Naive B cell (primary cell): ENCODE results near the gene TSPAN14. TPM values are rescaled to one million over a fixed set of nuclear protein-coding genes. Genes with fewer than 3 reads are reported as not detected.

ENCODE experiments used
- ATAC-seq, 2 donors: fragments of 150-1000 bp; cut with Tn5 transposase; 2 replicates each; pipeline ENCODE4 v1.10.0; 2021; ENCODE audit warnings: low read depth in 2 of 2, mild to moderate bottlenecking in 2 of 2, moderate library complexity in 2 of 2
- DNase-seq: peaks from one replicate; pipeline ENCODE4 v3.0.0; 2022
- H3K27ac Mint-ChIP-seq, 6 donors: one replicate each; pipeline ENCODE4 v1.8.0; 2020 to 2022; ENCODE audit warnings: mild to moderate bottlenecking in 6 of 6, mixed read lengths in 6 of 6, moderate library complexity in 5 of 6, inconsistent platforms in 2 of 6
- H3K27me3 Mint-ChIP-seq, 3 donors: one replicate each; pipeline ENCODE4 v1.8.0; 2021 to 2022; ENCODE audit warnings: mixed read lengths in 3 of 3, mild to moderate bottlenecking in 1 of 3
- H3K36me3 Mint-ChIP-seq, 2 donors: one replicate each; pipeline ENCODE4 v1.8.0; 2020 to 2022; ENCODE audit warnings: mixed read lengths in 2 of 2, inconsistent platforms in 1 of 2, mild to moderate bottlenecking in 1 of 2
- H3K4me1 Mint-ChIP-seq, 3 donors: one replicate each; pipeline ENCODE4 v1.8.0; 2020 to 2022; ENCODE audit warnings: mixed read lengths in 3 of 3, inconsistent platforms in 1 of 3, mild to moderate bottlenecking in 1 of 3, moderate library complexity in 1 of 3
- H3K4me3 Mint-ChIP-seq, 8 donors: one replicate each; pipeline ENCODE4 v1.8.0; 2020 to 2022; ENCODE audit warnings: mild to moderate bottlenecking in 8 of 8, mixed read lengths in 8 of 8, moderate library complexity in 8 of 8, inconsistent platforms in 2 of 8
- H3K9me3 Mint-ChIP-seq, 7 donors: one replicate each; pipeline ENCODE4 v1.8.0; 2020 to 2022; ENCODE audit warnings: mixed read lengths in 7 of 7, mild to moderate bottlenecking in 5 of 7, inconsistent platforms in 2 of 7, moderate library complexity in 1 of 7
- polyA plus RNA-seq, 6 donors: library from polyadenylated mRNA; unstranded; fragments of 300-500 nt; fragmentation: Illumina TruSeq; gene quantifications; one replicate each; pipeline ENCODE4 v1.2.3, GENCODE V29; 2021; ENCODE audit warnings: low read depth in 6 of 6

TSPAN14 gene
- polyA plus RNA-seq, 6 donors from 2014 or later: 31.0 to 60.8 (median 38.1) TPM

GRCh38 chr10:80436446-80437098, 17.5 kb upstream of the TSPAN14 start:
- H3K27ac Mint-ChIP-seq: peak overlapping the region in 1 of 6 donors; percentile 42
- H3K4me3 Mint-ChIP-seq: no peak overlapping the region
- peaks cover 0 to 13% (median 4%) of the 10 kb centered on the region in 3 donors for H3K27me3 Mint-ChIP-seq
- DNase-seq (no peak), ATAC-seq (no peak)
- H3K36me3 Mint-ChIP-seq: no peaks in the 10 kb centered on the region
- no peaks in the 10 kb centered on the region for H3K9me3 Mint-ChIP-seq
- H3K4me1 Mint-ChIP-seq: peaks cover 0 to 3% (median 0%) of the 10 kb centered on the region in 3 donors

GRCh38 chr10:80437227-80437626, 16.9 kb upstream of the TSPAN14 start:
- Mint-ChIP-seq H3K36me3 (no peaks in the 10 kb centered on the region), H3K27me3 (peaks cover 0 to 13% (median 4%) of the 10 kb centered on the region in 3 donors), H3K4me3 (no peak overlapping the region), H3K27ac (no peak overlapping the region), H3K9me3 (no peaks in the 10 kb centered on the region), H3K4me1 (peaks cover 0 to 3% (median 0%) of the 10 kb centered on the region in 3 donors)
- no peak for DNase-seq
- no peak for ATAC-seq

GRCh38 chr10:80441831-80442230, 12.3 kb upstream of the TSPAN14 start:
- ATAC-seq (no peak), DNase-seq (no peak)
- Mint-ChIP-seq H3K4me1 (peaks cover 0 to 9% (median 6%) of the 10 kb centered on the region in 3 donors), H3K27ac (peak overlapping the region in 1 of 6 donors; percentile 37), H3K27me3 (peaks cover 0 to 13% (median 4%) of the 10 kb centered on the region in 3 donors), H3K36me3 (no peaks in the 10 kb centered on the region), H3K9me3 (no peaks in the 10 kb centered on the region), H3K4me3 (no peak overlapping the region)

GRCh38 chr10:80442879-80443278, 11.2 kb upstream of the TSPAN14 start:
- Mint-ChIP-seq H3K4me1 (peaks cover 0 to 6% (median 6%) of the 10 kb centered on the region in 3 donors), H3K4me3 (no peak overlapping the region), H3K36me3 (no peaks in the 10 kb centered on the region), H3K27ac (no peak overlapping the region), H3K27me3 (peaks cover 0 to 4% (median 3%) of the 10 kb centered on the region in 3 donors), H3K9me3 (no peaks in the 10 kb centered on the region)
- no peak for DNase-seq
- no peak for ATAC-seq

GRCh38 chr10:80443531-80443974, 10.6 kb upstream of the TSPAN14 start:
- DNase-seq (no peak), ATAC-seq (no peak)
- peak overlapping the region in 2 of 6 donors; percentile 18 to 74 for H3K27ac Mint-ChIP-seq
- H3K4me3 Mint-ChIP-seq: no peak overlapping the region
- H3K4me1 Mint-ChIP-seq: peaks cover 0 to 6% (median 6%) of the 10 kb centered on the region in 3 donors
- no peaks in the 10 kb centered on the region for H3K9me3 Mint-ChIP-seq
- H3K27me3 Mint-ChIP-seq: peaks cover 0 to 4% (median 0%) of the 10 kb centered on the region in 3 donors
- no peaks in the 10 kb centered on the region for H3K36me3 Mint-ChIP-seq

- Mint-ChIP-seq H3K4me3 (peak overlapping the region in 1 of 8 donors; percentile 67), H3K9me3 (no peaks in the 10 kb centered on the region), H3K27ac (peak overlapping the region in 2 of 6 donors; percentile 26 to 80), H3K27me3 (peaks cover 0 to 4% (median 0%) of the 10 kb centered on the region in 3 donors), H3K4me1 (peaks cover 0 to 6% (median 6%) of the 10 kb centered on the region in 3 donors), H3K36me3 (no peaks in the 10 kb centered on the region)
- ATAC-seq (no peak), DNase-seq (no peak)
These were observed 10.0 kb upstream of the TSPAN14 start for GRCh38 chr10:80444124-80444523.

- H3K27me3 Mint-ChIP-seq: peaks cover 0 to 4% (median 0%) of the 10 kb centered on the region in 3 donors
- ATAC-seq (peak; percentile 71 to 82), DNase-seq (peak; percentile 53)
- H3K4me1 Mint-ChIP-seq: peaks cover 0 to 6% (median 6%) of the 10 kb centered on the region in 3 donors
- H3K4me3 Mint-ChIP-seq: no peak overlapping the region
- no peaks in the 10 kb centered on the region for H3K9me3 Mint-ChIP-seq
- no peaks in the 10 kb centered on the region for H3K36me3 Mint-ChIP-seq
- H3K27ac Mint-ChIP-seq: peak overlapping the region in 2 of 6 donors; percentile 80 to 87
These were observed 9.3 kb upstream of the TSPAN14 start for GRCh38 chr10:80444646-80445319.

- H3K27ac Mint-ChIP-seq: peak overlapping the region in 2 of 6 donors; percentile 36 to 44
- no peaks in the 10 kb centered on the region for H3K36me3 Mint-ChIP-seq
- no peak overlapping the region for H3K4me3 Mint-ChIP-seq
- H3K9me3 Mint-ChIP-seq: no peaks in the 10 kb centered on the region
- ATAC-seq (no peak), DNase-seq (no peak)
- peaks cover 0 to 6% (median 6%) of the 10 kb centered on the region in 3 donors for H3K4me1 Mint-ChIP-seq
- peaks cover 0 to 4% (median 0%) of the 10 kb centered on the region in 3 donors for H3K27me3 Mint-ChIP-seq
These were observed 6.5 kb upstream of the TSPAN14 start for GRCh38 chr10:80447436-80448190.

- DNase-seq: no peak
- peaks cover 2 to 8% (median 6%) of the 10 kb centered on the region in 3 donors for H3K4me1 Mint-ChIP-seq
- H3K4me3 Mint-ChIP-seq: no peak overlapping the region
- ATAC-seq: no peak
- H3K9me3 Mint-ChIP-seq: no peaks in the 10 kb centered on the region
- peaks cover 0 to 4% (median 0%) of the 10 kb centered on the region in 3 donors for H3K27me3 Mint-ChIP-seq
- peak overlapping the region in 1 of 6 donors; percentile 44 for H3K27ac Mint-ChIP-seq
- no peaks in the 10 kb centered on the region for H3K36me3 Mint-ChIP-seq
These were observed 5.7 kb upstream of the TSPAN14 start for GRCh38 chr10:80448209-80448942.

GRCh38 chr10:80449520-80449919, 4.6 kb upstream of the TSPAN14 start:
- H3K27me3 Mint-ChIP-seq: peaks cover 0 to 4% (median 0%) of the 10 kb centered on the region in 3 donors

GRCh38 chr10:80451132-80451531, 3.0 kb upstream of the TSPAN14 start:
- H3K4me1 Mint-ChIP-seq: peaks cover 15 to 21% (median 20%) of the 10 kb centered on the region in 3 donors

More at GRCh38 chr10:80449520-80449919, 4.6 kb upstream of the TSPAN14 start:
- Mint-ChIP-seq H3K9me3 (no peaks in the 10 kb centered on the region), H3K36me3 (no peaks in the 10 kb centered on the region), H3K4me3 (no peak overlapping the region), H3K27ac (peak overlapping the region in 1 of 6 donors; percentile 65), H3K4me1 (peaks cover 7 to 9% (median 7%) of the 10 kb centered on the region in 3 donors)
- DNase-seq (no peak), ATAC-seq (no peak)

GRCh38 chr10:80452069-80452468, 2.0 kb upstream of the TSPAN14 start:
- ATAC-seq: no peak
- Mint-ChIP-seq H3K4me3 (no peak overlapping the region), H3K4me1 (peaks cover 17 to 28% (median 23%) of the 10 kb centered on the region in 3 donors), H3K36me3 (no peaks in the 10 kb centered on the region), H3K27me3 (peaks cover 0 to 4% (median 0%) of the 10 kb centered on the region in 3 donors), H3K9me3 (no peaks in the 10 kb centered on the region), H3K27ac (no peak overlapping the region)
- no peak for DNase-seq

More at GRCh38 chr10:80451132-80451531, 3.0 kb upstream of the TSPAN14 start:
- ATAC-seq (no peak), DNase-seq (no peak)
- Mint-ChIP-seq H3K4me3 (no peak overlapping the region), H3K27ac (no peak overlapping the region), H3K36me3 (no peaks in the 10 kb centered on the region), H3K27me3 (peaks cover 0 to 4% (median 0%) of the 10 kb centered on the region in 3 donors), H3K9me3 (no peaks in the 10 kb centered on the region)
